GM19025 (cell line): ENCODE measurements around the gene XCL2.
"Not testable (repeated sequence)": the region's sequence is repeated elsewhere in the genome, so short reads cannot be mapped to it uniquely, and the experiment has no call there.

Source experiments
- ATAC-seq: cut with Tn5 transposase; IDR thresholded peaks from one replicate; pipeline ENCODE4 v1.9.1; 2021; ENCODE audit warnings: mild to moderate bottlenecking, low read depth, moderate library complexity; ENCODE audit not compliant: unreplicated experiment

XCL2 gene

DNA sequence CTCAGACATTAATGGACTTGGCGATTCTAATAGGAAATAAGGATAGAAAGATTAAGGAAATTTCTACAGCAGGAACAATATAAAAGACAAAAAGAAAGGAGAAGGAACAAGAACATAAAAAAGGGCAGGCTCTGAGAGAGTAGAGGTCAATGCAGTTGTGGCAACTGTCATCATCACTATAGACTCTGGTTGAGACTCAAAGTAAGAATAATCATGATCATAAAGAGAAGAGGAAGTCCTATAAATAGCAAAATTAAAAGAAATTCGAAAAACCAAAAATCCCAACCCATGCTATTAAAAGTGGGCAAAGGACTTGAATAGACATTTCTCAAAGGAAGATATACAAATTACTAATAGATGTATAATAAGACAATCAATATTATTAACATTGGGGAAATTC lies 18.2 kb upstream of the XCL2 start:
- no peak for ATAC-seq

DNA sequence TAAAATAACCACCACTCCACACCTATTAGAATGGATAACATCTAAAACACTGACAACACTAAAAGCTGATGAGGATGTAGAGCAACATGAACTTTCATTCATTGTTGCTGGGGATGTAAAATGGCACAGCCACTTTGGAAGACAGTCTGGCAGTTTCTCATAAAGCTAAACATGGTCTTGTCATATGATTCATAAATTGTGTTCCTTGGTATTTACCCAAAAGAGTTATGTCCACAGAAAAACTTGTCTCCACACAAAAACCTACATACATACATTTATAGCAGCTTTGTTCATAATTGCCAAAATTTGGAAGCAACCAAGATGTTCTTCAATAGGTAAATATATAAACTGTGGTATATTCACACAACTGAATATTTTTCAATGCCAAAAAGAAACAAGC lies 16.6 kb upstream of the XCL2 start:
- ATAC-seq, result no peak

- ATAC-seq, result no peak
Observed at GRCh38 chr1:168556647-168557046, 12.8 kb upstream of the XCL2 start.

- no peak for ATAC-seq
Observed at GRCh38 chr1:168555508-168556046, 11.8 kb upstream of the XCL2 start.

GRCh38 chr1:168554603-168555483 lies 11.0 kb upstream of the XCL2 start:
- ATAC-seq, result no peak

DNA sequence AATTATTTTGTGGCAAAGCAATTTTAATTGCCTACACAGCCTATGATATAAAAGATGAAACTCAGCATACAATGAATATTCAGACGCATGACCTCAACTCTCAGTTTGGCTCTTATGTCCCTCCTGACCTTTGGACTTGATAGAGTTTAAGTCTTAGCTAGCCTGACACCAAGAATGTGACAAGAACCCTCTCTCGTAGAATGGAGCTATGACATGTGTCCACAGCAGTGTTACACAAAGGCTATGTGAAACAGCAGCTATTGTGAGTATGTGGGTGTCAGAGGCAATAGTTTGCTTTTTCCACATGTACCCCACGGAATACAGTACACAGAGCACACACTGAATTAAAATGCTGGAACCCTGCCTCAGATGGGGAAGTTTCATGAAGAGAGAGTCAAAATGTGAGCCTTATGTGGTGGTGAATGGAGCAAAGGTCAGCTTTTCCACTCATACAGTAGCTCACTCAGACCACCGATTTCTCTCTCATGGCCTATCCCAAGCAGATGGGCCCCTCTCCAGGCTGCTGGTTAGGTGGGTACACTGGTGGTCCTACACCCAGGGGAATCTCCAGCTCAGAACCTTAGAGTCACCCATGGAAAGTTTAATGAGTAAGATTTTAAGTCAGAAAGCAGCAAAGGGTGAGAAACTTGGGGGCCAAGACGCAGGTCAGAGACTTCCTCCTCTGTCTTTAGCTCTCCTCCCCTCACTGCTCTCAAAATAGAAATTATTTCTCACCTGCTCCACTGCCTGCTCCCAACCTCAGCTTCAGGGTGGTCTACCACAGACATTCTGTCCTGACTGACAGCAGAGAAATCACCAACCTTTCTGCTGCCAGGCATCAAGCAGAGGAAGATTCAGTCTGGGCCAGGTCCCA lies 10.1 kb upstream of the XCL2 start:
- peak; percentile 62 for ATAC-seq

- no peak for ATAC-seq
Observed at GRCh38 chr1:168552961-168553360, 9.2 kb upstream of the XCL2 start.

- no peak for ATAC-seq
Observed at GRCh38 chr1:168551688-168552087, 7.9 kb upstream of the XCL2 start.

- no peak for ATAC-seq
Observed at GRCh38 chr1:168550971-168551370, 7.2 kb upstream of the XCL2 start.

GRCh38 chr1:168546553-168546895 lies 2.7 kb upstream of the XCL2 start:
- not testable (repeated sequence) for ATAC-seq

DNA sequence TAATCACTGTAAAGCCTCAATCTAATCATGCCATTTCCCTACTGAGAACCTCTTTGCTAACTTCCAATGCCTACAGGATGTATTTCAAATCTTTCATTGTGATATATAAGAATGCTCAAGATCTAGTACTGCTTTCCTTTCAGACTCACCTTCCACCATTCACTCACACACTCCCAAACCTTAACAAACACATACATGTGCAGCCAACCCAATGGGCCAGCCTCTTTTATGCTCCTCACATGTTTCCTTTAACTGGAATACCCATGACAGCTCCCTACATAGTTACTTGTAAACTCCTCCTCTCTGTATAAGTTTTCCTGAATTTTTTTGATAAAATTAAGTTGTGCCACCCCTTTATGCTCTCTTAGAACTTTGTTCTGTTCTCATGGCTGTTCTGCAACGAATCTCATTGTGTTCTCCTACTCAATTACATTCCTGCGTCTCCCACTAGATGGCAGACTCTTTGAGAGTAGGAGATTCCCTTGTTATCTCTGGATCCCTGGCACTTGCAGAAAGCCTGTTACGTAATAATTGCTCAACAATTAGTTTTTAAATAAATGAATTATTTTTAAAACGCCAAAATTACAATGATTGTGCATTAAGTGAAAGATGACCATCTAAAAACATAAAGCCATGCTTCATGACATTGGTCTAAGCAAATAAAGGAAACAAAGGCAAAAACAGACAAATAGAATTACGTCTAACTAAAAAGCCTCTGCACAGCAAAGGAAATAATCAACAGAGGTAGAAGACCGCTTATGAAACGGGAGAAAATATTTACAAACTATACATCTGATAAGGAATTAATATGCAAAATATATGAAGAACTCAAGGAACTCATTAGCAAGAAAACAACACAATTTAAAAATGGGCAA lies 2.1 kb upstream of the XCL2 start:
- not testable (repeated sequence) for ATAC-seq

GRCh38 chr1:168542978-168543377 lies 819 bp downstream of the XCL2 start:
- ATAC-seq, result not testable (repeated sequence)

DNA sequence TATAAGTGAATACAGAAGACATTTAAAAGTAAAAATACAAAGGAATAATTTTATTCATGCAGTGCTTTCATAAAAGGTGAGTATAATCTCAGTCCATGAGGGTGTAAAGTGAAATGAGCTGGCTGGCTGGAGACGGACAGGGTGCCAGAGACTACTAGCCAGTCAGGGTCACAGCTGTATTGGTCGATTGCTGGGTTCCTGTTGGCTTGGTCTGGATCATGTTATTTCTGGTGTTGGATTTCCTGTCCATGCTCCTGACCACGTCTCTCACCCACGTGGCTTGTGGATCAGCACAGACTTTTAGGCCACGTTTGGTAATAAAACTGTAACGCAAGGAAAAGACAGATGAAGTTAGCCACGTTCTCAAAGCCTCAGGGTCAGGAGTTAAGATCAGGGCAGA lies 3.0 kb downstream of the XCL2 start:
- not testable (repeated sequence) for ATAC-seq

GRCh38 chr1:168535536-168535935 lies 8.3 kb downstream of the XCL2 start:
- ATAC-seq, result peak; percentile 79

DNA sequence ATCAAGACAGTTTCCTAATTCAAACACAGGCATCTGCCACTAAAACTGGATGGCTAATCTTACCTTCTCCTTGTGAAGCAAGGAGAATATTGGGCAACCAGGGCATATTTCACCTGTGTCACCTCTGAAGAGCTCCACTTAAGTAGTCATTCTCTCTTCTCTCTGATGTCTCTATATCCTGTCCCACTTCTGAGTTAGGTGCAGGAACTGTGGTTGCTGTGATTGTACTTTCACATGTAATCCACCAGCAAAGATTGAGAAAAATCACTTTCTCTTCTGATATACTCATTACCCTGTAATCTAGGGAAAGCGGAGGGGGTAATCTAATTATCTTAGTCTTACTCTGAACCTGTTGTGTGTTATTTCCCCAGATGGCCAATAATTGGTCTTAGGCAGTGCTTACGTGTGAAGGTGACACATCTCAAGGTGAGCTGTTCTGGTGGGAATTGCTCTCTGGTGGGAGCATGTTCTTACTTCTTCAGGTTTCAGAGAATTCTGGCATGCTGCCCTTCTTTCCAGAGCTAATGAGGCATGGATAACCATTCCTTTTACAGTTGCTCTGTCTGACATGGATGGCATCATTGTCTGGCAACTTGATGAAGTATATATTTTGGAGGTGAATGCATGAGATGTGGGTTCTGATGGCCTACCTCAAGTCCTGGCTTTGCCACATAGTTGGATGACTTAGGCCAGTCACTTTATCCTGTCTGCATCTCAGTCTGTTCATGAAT lies 12.0 kb downstream of the XCL2 start:
- no peak for ATAC-seq

GRCh38 chr1:168529518-168529917 lies 14.3 kb downstream of the XCL2 start:
- ATAC-seq, result no peak

- ATAC-seq, result no peak
Observed at GRCh38 chr1:168521401-168522000, 22.3 kb downstream of the XCL2 start.

DNA sequence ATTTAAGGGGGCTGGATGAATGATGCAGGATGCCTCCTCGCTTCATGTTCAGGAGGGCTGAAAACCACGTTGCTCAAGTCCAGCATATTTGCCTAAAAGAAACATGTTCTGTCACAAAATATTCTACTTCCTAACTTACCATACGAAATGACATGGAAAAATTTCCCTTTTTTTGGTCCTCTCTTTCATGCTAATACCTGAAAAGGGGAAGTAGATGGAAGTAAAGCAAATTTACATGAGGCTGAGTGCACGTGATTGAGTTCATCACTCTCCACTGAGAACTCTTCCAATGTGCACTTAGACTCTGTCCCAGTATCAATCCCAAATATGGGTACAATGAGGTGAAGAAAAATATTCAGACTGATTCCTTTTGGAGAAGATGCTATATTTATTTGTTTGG lies 23.0 kb downstream of the XCL2 start:
- no peak for ATAC-seq

DNA sequence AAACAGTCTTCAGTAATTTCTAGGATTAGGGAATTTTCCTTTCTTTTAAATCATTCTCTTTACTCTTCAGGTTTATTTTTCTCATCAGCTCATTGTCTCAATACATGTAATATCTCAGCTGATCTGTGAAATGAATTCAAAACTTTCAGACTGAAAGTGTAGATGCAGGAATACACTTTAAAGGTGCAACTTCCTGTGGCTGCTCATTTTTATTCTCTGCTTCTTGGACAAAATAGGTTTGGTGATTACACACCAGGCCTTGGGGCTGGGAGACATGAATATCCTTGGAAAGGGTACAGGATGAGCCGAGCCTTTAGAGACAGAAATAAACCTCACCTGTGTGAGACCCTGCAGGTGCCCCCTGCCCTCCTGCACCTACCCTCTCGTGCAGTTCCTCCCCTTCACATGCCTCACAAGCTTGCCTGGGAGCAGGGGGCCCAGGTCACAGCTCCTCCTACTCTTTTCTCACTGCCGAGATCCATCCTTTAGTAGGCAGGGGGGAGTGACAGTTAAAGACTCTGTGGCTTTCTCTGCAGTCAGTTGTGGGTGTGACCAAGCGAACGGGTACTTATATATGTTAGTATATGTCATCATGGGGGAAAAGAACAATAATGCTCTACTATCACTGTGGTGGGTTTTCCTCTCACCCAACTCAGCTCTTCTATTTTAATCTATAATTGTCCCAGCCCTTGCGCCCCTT lies 23.6 kb downstream of the XCL2 start:
- ATAC-seq, result no peak
